Keratinocyte (primary cell): ENCODE results near the gene NEURL4. TPM values are rescaled to one million over a fixed set of nuclear protein-coding genes. Genes with fewer than 3 reads are reported as not detected.

Experiments
- DNase-seq: peaks from one replicate; pipeline ENCODE4 v3.0.0-alpha.2; 2011; ENCODE audit warnings: low read depth, missing footprints, low spot score
- FAIRE-seq: peaks from 2 replicates; lab custom pipeline; 2011; peaks lifted over from hg19 to GRCh38; lab: Jason Lieb, UNC
- H2AFZ ChIP-seq: 2 replicates; pipeline ENCODE4 v1.6.0; 2012; ENCODE audit warnings: low read length, control low read depth, inconsistent platforms; ENCODE audit not compliant: control insufficient read depth
- H3K27ac ChIP-seq: 2 replicates; pipeline ENCODE4 v1.5.1; 2011; ENCODE audit warnings: low read length; ENCODE audit not compliant: control insufficient read depth, insufficient read depth
- H3K27me3 ChIP-seq: 3 replicates; pipeline ENCODE4 v1.6.0; 2011; ENCODE audit warnings: low read length; ENCODE audit not compliant: control insufficient read depth, insufficient read depth; ENCODE audit errors: extremely low read depth
- H3K36me3 ChIP-seq, 2 experiments: 2 replicates in 1 of 2; 3 replicates in 1 of 2; pipeline ENCODE4 v1.5.1; 2011; ENCODE audit warnings: low read length in 2 of 2, mild to moderate bottlenecking in 1 of 2; ENCODE audit not compliant: control insufficient read depth in 2 of 2, insufficient read depth in 2 of 2; ENCODE audit errors: extremely low read depth in 1 of 2
- H3K4me1 ChIP-seq: 3 replicates; pipeline ENCODE4 v1.5.1; 2011; ENCODE audit warnings: low read length; ENCODE audit not compliant: control insufficient read depth, insufficient read depth; ENCODE audit errors: extremely low read depth
- H3K4me2 ChIP-seq: 3 replicates; pipeline ENCODE4 v1.6.0; 2011; ENCODE audit warnings: low read depth, low read length; ENCODE audit not compliant: control insufficient read depth, insufficient read depth; ENCODE audit errors: extremely low read depth
- H3K4me3 ChIP-seq, 3 experiments: fragments of 200-600 bp in 1 of 3; sonication (generic) in 1 of 3; 2 replicates in 2 of 3; 3 replicates in 1 of 3; pipeline ENCODE4 v1.5.1; 2011 to 2016; ENCODE audit warnings: low read length in 3 of 3, mild to moderate bottlenecking in 3 of 3, control low read depth in 2 of 3, inconsistent platforms in 1 of 3, low read depth in 1 of 3, mixed read lengths in 1 of 3, mixed run types in 1 of 3, moderate library complexity in 1 of 3; ENCODE audit not compliant: control insufficient read depth in 2 of 3, insufficient read depth in 2 of 3; ENCODE audit errors: extremely low read depth in 1 of 3
- H3K79me2 ChIP-seq: 2 replicates; pipeline ENCODE4 v1.6.0; 2012; ENCODE audit warnings: low read length; ENCODE audit not compliant: control insufficient read depth, insufficient read depth
- H3K9ac ChIP-seq: 3 replicates; pipeline ENCODE4 v1.6.0; 2011; ENCODE audit warnings: low read length; ENCODE audit not compliant: control insufficient read depth, insufficient read depth; ENCODE audit errors: extremely low read depth
- H3K9me1 ChIP-seq: 3 replicates; pipeline ENCODE4 v1.6.0; 2011; ENCODE audit warnings: low read length; ENCODE audit not compliant: control insufficient read depth, insufficient read depth; ENCODE audit errors: extremely low read depth
- H3K9me3 ChIP-seq: 2 replicates; pipeline ENCODE4 v1.5.1; 2012; ENCODE audit warnings: low read depth, low read length; ENCODE audit not compliant: control insufficient read depth
- H4K20me1 ChIP-seq: 3 replicates; pipeline ENCODE4 v1.6.0; 2011; ENCODE audit warnings: low read length; ENCODE audit not compliant: control insufficient read depth, insufficient read depth; ENCODE audit errors: extremely low read depth
- CTCF ChIP-seq, 3 experiments: IDR thresholded peaks in 1 of 3; conservative IDR thresholded peaks in 1 of 3; optimal IDR thresholded peaks in 1 of 3; 2 replicates in 2 of 3; 3 replicates in 1 of 3; pipeline versions ENCODE3 to v1.5.1; 2011; ENCODE audit warnings: low read length in 3 of 3, mild to moderate bottlenecking in 3 of 3, moderate library complexity in 2 of 3, control low read depth in 1 of 3, inconsistent platforms in 1 of 3; ENCODE audit not compliant: insufficient read depth in 2 of 3; ENCODE audit errors: extremely low read depth in 1 of 3
- EZH2 ChIP-seq: IDR thresholded peaks from one replicate; pipeline ENCODE4 v1.6.1; 2012; ENCODE audit warnings: inconsistent platforms, mild to moderate bottlenecking, low read length, moderate library complexity
- dilution Hi-C: fragments of 300-500 bp; cut with MboI; formaldehyde crosslinking; loops from one replicate; pipeline ENCODE4 v1.7.0; 2020; ENCODE audit warnings: low sequenced_read_pairs; ENCODE audit not compliant: extremely low pct_ligation_motif_present
- polyA plus RNA-seq, 5 experiments: library from polyadenylated mRNA; depleted of rRNA in 3 of 5; stranded (reverse) in 3 of 5; stranded (forward) in 1 of 5; unstranded in 1 of 5; fragments of >200 nt; gene quantifications; 1 replicate in 1 of 5; 2 replicates in 3 of 5; 3 replicates in 1 of 5; pipeline versions ENCODE4 v1.2.1 to v1.2.3, GENCODE V29; 2011 to 2012; ENCODE audit warnings: missing spikeins in 2 of 5, low read depth in 1 of 5, low replicate concordance in 1 of 5

The NEURL4 gene
- polyA plus RNA-seq, 1 donor (not counting 4 experiments of a cell fraction or from before 2014, with no cell fraction given), result 11.3 TPM

- dilution Hi-C loops, result no loop called here
- Histone ChIP-seq H3K4me3 (no peak overlapping the region), H3K4me2 (peak overlapping the region; percentile 91), H3K36me3 (peaks cover 30 to 41% of the 10 kb centered on the region in 2 experiments), H3K4me1 (peaks cover 8% of the 10 kb centered on the region), H3K79me2 (peaks cover 17% of the 10 kb centered on the region), H3K27ac (no peak overlapping the region), H3K9me1 (peaks cover 2% of the 10 kb centered on the region), H3K9ac (no peak overlapping the region), H2AFZ (no peak overlapping the region), H3K27me3 (no peaks in the 10 kb centered on the region), H4K20me1 (no peaks in the 10 kb centered on the region), H3K9me3 (no peaks in the 10 kb centered on the region)
- TF ChIP-seq EZH2 (no peak), CTCF (optimal IDR thresholded peaks at IDR 0.05 in 1 of 3, IDR thresholded peaks at IDR 0.05 in 1 of 3, conservative IDR thresholded peaks at IDR 0.05 in 1 of 3; ENCODE audit: extremely low read depth in 1 of 3, insufficient read depth in 2 of 3, low read length in 3 of 3) (no peak)
- FAIRE-seq (no peak), DNase-seq (no peak)
Measured at GRCh38 chr17:7327501-7327900, 1.6 kb downstream of the NEURL4 start.

GRCh38 chr17:7327056-7327455 is 2.1 kb downstream of the NEURL4 start:
- Histone ChIP-seq H3K4me3 (no peak overlapping the region), H3K4me1 (peaks cover 8% of the 10 kb centered on the region), H3K27ac (no peak overlapping the region), H3K9me3 (no peaks in the 10 kb centered on the region), H3K4me2 (no peak overlapping the region), H3K79me2 (peaks cover 17% of the 10 kb centered on the region), H3K9ac (no peak overlapping the region), H4K20me1 (no peaks in the 10 kb centered on the region), H3K36me3 (peaks cover 33 to 45% of the 10 kb centered on the region in 2 experiments), H3K27me3 (no peaks in the 10 kb centered on the region), H2AFZ (no peak overlapping the region), H3K9me1 (peaks cover 2% of the 10 kb centered on the region)
- dilution Hi-C loops, result no loop called here
- FAIRE-seq, result no peak
- no peak for DNase-seq
- no peak for TF ChIP-seq EZH2
- TF ChIP-seq CTCF (optimal IDR thresholded peaks at IDR 0.05 in 1 of 3, IDR thresholded peaks at IDR 0.05 in 1 of 3, conservative IDR thresholded peaks at IDR 0.05 in 1 of 3; ENCODE audit: extremely low read depth in 1 of 3, insufficient read depth in 2 of 3, low read length in 3 of 3), result no peak
